Renal cortical epithelial cell (primary cell): Measurements from ENCODE around the gene ZFPM1. TPM values are rescaled to one million over a fixed set of nuclear protein-coding genes. Genes with fewer than 3 reads are reported as not detected.

Source experiments
- DNase-seq: peaks from one replicate; pipeline ENCODE4 v3.0.0-alpha.2; 2011; ENCODE audit warnings: low read depth
- total RNA-seq: library from RNA; depleted of rRNA; stranded (reverse); fragments of >200 nt; gene quantifications from 2 replicates; pipeline ENCODE4 v1.2.3, GENCODE V29; 2014

Gene ZFPM1
- total RNA-seq, 1 donor from 2014 or later = 2.8 TPM

GRCh38 chr16:88537859-88538258 is 84.8 kb downstream of the ZFPM1 start:
- no peak for DNase-seq

- no peak for DNase-seq
Observed at GRCh38 chr16:88538366-88539060, 85.4 kb downstream of the ZFPM1 start.

- no peak for DNase-seq
Observed at GRCh38 chr16:88539261-88539651, 86.2 kb downstream of the ZFPM1 start.

GRCh38 chr16:88539652-88540345 is 86.7 kb downstream of the ZFPM1 start:
- DNase-seq = no peak

- DNase-seq = no peak
Observed at GRCh38 chr16:88540346-88540977, 87.4 kb downstream of the ZFPM1 start.

GRCh38 chr16:88541831-88542616 is 88.9 kb downstream of the ZFPM1 start:
- no peak for DNase-seq

- no peak for DNase-seq
Observed at GRCh38 chr16:88543230-88543813, 90.2 kb downstream of the ZFPM1 start.

- DNase-seq = no peak
Observed at GRCh38 chr16:88545781-88546180, 92.7 kb downstream of the ZFPM1 start.

GRCh38 chr16:88548131-88548874 is 95.2 kb downstream of the ZFPM1 start:
- DNase-seq = no peak

GRCh38 chr16:88548985-88549384 is 95.9 kb downstream of the ZFPM1 start:
- DNase-seq = no peak

- no peak for DNase-seq
Observed at GRCh38 chr16:88549671-88550245, 96.7 kb downstream of the ZFPM1 start.

GRCh38 chr16:88550246-88550661 is 97.2 kb downstream of the ZFPM1 start:
- DNase-seq = no peak

GRCh38 chr16:88552166-88552565 is 99.1 kb downstream of the ZFPM1 start:
- no peak for DNase-seq

- DNase-seq = no peak
Observed at GRCh38 chr16:88552815-88553214, 99.7 kb downstream of the ZFPM1 start.

- DNase-seq = no peak
Observed at GRCh38 chr16:88553739-88554138, 100.7 kb downstream of the ZFPM1 start.

- DNase-seq = no peak
Observed at GRCh38 chr16:88554711-88555264, 101.7 kb downstream of the ZFPM1 start.

- DNase-seq = no peak
Observed at GRCh38 chr16:88556294-88556988, 103.4 kb downstream of the ZFPM1 start.

- peak; percentile 43 for DNase-seq
Observed at GRCh38 chr16:88558457-88559442, 105.7 kb downstream of the ZFPM1 start.
